Esophagus muscularis mucosa (tissue), 4 donors: ENCODE results near the gene AP1M2.

Source experiments
- EP300 ChIP-seq: sonication (generic); formaldehyde crosslinking; IDR thresholded peaks from one replicate; pipeline ENCODE4 v1.6.1; 2017; ENCODE audit warnings: antibody characterized with exemption
- POLR2A ChIP-seq: fragments of 450-650 bp; IDR thresholded peaks from one replicate; pipeline ENCODE4 v1.6.1; 2017; ENCODE audit warnings: antibody characterized with exemption, moderate library complexity, mild to moderate bottlenecking, low read depth
- TF ChIP-seq, protein P1 (sequence below), 3 experiments: fragments of 200-600 bp in 2 of 3; fragments of 450-650 bp in 1 of 3; sonication (generic) in 2 of 3; IDR thresholded peaks; one replicate each; pipeline ENCODE4 v1.5.1; 2017 to 2019; ENCODE audit warnings: antibody characterized with exemption in 3 of 3, mild to moderate bottlenecking in 2 of 3, moderate library complexity in 1 of 3

DNA sequence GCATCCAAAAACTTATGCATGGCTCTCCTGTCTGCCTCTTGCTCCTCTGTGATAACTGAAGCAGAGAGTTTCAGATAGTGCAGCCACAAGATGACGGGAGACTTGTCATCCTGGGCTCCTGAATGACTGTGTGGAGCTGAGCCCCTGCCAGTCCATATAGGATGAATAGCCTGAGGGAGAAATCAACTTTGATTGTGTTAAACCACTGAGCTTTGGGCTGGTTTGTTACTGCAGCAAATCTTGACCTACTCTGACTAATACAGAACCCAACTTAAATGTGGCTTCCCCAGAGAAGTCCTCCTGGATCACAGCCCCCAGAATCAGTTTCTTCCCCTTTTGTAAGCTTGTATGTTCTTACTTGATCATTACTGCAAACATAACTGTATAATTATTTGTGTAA is 54.7 kb downstream of the AP1M2 start:
- TF ChIP-seq, protein P1, sequence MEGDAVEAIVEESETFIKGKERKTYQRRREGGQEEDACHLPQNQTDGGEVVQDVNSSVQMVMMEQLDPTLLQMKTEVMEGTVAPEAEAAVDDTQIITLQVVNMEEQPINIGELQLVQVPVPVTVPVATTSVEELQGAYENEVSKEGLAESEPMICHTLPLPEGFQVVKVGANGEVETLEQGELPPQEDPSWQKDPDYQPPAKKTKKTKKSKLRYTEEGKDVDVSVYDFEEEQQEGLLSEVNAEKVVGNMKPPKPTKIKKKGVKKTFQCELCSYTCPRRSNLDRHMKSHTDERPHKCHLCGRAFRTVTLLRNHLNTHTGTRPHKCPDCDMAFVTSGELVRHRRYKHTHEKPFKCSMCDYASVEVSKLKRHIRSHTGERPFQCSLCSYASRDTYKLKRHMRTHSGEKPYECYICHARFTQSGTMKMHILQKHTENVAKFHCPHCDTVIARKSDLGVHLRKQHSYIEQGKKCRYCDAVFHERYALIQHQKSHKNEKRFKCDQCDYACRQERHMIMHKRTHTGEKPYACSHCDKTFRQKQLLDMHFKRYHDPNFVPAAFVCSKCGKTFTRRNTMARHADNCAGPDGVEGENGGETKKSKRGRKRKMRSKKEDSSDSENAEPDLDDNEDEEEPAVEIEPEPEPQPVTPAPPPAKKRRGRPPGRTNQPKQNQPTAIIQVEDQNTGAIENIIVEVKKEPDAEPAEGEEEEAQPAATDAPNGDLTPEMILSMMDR (IDR thresholded peaks at IDR 0.05), result no peak
- TF ChIP-seq EP300 (no peak), POLR2A (no peak)
